Activated CD8-positive, alpha-beta memory T cell treated with anti-CD3 and anti-CD28 coated beads, Interleukin-2, amount 50 U/mL, for 24 hours (primary cell): ENCODE data around the gene PLXNA4.

Experiments used
- DNase-seq: peaks from one replicate; pipeline ENCODE4 v3.0.0-alpha.2; 2020; ENCODE audit errors: extremely low read depth

PLXNA4 gene

DNA sequence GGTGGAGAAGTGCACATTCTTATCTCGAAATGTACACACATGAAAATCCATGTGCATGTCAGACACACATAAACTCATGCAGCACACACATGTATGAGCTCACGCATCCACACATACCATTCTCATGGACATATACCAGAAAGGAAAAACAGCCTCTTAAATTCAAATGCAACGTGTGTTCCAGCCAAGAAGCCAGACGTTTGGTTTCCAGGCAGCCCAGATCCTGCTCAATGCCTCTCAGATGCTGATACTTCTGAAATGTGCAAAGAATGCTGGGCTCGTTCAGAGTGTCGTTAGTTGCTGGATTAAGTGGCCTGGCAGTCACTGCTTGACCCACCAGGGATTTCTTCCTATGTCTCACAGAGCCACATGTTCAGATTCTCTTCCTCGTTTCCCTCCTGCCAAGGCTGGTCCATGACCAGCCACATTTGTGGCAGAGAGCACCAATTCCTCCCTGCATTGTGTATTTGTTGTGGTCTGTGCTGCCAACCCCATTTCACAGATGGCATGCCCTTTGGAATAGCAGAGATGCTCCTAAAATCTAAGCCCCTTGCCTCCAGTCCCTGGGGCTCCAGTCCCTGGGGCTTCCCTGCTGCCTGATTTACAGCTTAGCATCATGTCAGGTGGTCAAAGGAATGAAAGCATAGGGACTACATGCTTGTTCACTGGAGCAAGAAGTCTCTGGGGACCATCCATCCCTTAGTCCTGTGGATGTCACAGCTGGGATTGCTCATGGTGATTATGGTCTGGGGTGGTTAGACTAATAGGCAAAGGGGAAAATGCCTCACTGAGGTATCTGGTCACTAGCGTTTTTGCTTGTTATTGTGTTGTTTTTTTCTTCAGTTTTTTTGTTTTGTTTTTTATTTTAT lies 426.6 kb downstream of the PLXNA4 start:
- DNase-seq: no peak

DNA sequence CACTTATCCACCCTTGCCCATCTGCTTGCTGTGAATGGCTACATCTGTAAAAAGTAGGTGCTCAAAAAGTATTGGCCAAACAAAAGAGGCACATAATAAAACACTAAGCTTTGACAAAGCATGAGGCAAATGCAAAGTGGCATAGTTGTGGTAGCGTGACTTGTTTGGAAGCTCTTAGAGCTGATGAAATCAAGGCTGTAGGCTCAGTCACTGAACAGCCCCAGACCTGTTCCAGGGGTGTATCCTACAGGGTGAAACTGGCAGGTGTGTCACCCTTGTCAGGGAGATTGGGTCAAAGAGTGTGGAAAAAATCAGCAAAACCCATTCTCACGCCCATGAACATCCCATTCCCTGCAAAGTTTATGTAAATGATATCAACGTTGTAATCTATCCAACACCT lies 427.4 kb downstream of the PLXNA4 start:
- DNase-seq: no peak

DNA sequence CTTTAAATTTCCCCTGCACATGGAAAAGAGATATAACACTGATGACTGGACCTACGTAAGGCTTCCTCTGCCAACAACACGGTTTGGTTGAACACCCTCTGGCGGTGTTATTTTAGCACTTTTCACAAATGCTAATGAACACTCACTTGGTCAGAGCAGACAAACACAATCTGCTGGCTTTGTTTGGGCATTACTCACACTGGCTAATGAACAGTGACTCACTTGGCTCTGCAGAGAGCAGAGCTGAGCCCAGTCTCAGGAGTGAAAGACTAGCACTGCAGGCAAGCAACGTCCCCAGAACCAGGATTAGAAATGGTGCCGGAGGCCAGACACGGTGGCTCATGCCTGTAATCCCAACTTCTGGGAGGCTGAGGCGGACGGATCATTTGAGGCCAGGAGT lies 430.8 kb downstream of the PLXNA4 start:
- no peak for DNase-seq

DNA sequence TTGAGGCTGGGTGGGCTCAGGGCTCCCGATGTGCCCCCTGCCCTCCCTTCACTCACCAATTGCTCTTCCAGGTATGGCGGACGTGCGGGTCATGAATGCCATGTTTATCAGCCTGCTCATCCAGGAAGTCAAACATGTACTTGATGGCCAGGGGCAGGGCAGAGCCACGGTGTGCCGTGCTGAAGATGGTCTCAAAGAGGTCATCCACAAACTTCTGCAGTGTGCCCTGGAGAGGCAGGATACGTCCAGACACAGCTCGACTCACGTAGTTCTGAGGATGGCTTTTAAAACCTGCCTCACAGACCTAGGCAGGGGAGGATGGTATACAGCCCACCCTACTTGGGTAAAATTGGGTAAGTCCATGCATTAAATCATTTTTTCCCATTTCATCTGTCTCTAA lies 431.2 kb downstream of the PLXNA4 start:
- DNase-seq: no peak

DNA sequence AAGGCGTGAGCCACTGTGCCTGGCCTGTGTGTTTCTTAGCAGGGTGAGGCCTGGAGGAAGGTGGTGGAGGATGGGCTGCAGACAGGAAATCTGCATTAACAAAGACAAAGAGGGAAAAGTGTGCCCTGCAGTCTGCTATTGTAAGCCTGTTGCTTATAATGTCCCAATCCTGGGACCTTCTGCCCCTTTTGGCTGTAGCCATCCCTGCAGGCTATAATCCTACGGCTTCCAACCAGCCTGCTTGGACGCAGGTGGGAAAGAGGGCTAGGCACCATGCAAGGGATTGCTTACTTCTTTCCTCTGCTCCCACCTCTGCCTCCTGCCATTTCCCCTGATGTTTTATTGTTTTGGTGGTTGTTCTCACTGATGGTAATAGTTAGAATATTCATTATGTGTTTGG lies 434.3 kb downstream of the PLXNA4 start:
- no peak for DNase-seq

DNA sequence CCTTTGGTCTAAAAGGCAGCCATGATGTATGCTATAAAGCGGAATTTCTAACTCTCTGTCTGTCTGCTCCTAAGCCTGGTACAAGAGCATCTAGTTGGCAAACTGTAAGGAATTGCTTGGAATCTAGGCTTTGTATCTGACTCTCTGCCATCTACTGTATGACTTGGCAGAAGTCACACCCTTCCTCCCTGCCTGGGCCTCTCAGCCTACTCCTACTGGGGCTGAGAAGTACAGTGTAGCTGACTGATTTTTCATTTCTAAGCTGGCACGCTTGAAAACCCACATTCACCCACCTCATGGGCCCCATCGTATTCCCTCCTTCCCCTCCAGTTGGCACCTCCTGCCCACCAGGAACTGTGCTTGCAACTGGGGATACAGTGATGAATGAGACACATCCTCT lies 435.2 kb downstream of the PLXNA4 start:
- no peak for DNase-seq

DNA sequence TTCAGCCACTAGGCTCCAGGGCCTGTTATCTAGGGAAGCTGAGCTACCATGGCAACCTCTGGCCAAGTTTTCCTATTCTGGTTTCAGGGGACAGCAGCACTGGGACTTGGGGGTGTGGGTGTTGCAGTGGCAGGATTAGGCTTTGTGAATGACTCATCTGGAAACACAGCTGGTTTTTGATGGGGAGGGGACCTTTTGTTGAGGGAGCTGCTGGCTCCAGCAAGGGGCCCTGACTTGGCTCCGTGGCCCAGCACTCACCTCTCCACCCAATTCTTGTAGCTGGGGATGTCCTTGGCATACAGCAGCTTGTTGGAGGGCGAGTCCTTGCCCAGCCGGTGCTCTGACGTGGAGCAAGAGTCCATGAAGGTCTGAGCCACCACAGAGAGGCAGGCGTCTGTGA lies 435.9 kb downstream of the PLXNA4 start:
- no peak for DNase-seq

DNA sequence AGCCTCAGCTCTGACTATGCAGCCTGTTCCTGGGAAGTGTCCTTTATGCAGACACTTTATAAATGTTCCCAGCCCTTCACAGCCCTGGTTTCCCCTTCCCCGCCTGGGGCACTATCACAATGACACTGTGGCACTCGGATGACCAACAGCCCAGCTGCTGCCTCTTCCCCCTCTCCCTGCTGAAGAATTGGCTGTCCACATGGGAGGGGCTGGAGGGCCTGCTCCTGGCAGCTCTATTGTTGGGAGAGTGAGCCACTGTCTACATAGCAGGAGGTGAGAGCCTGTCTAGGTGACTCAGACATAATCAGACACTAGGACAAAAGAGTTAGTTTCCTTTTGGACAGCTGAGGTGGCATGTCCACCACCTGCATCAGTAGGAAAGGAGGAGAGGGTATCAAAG lies 437.5 kb downstream of the PLXNA4 start:
- no peak for DNase-seq

DNA sequence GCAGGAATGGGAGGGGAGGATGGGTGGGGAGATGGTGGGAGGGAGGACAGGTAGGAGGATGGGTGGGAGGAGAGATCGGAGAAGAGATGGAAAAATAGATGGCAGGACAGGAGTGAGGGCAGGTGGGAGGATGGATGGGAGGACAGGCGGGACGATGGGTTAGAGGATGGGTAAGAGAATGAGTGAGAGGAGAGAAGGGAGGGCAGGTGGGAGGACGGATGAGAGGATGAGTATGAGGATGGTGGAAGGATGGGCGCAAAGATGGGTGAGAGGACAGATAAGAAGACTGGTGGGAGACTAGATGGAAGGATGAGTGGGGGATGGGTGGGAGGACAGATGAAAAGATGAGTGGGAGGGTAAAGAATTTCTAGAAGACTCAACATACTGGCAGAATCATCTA lies 438.6 kb downstream of the PLXNA4 start:
- no peak for DNase-seq

DNA sequence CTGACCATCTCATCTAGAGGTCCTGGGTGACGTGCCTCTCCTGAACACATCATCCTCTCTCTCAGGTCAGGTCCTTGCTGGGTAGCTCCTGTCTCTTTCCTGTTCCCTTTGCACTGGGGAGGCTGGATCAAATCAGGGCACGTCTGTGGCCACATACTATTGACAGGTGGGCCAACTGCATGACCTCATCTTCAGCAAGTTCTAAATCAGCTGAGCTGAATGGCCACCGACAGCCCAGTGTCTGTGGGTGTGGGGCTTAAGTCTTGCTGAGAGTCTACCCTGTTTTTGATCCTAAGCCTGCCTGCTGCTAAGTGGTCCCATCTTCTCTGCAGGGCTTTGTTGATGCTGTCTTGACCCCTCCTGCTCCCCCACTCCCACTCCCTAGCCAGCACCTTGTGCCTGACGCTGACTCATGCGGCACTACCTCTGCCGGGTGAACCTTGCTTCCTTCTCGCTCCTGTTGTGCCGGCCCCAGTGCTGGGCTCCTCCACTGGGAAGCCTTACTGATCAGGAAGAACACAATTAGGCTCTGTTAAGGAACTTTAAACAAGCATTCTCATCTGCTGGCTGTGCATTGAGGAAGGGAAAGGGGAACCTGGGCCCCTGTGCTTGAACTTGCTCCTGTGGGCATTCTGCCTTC lies 440.4 kb downstream of the PLXNA4 start:
- DNase-seq: no peak

DNA sequence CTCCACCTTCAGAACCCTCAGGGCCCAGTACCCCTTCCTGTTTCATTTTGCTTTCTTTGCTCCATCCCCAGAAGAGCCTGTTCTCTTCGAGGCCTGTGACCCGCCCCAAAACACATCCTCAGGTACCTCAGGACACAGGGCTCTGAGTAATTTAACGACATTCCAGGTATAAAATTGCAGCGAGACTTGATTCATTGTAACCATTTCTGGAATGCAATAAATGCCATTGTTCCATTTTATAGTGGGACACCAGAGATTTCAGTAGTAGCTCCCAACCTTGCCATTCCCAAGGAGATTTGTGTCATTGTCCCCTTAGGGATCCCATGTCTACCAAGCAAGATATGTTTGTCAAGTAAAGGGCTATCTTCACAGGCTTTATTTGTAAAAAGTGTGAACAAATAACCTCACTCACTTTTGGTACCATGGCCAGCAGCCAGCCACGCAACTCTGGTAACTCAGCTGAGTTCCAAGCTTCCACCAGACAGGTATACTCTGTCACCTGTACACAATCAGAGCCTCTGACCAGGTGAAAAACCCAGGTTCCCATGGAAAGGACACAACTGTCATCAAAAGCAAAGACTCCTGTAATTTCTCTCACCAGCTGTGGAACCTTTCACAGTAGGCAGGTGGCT lies 441.3 kb downstream of the PLXNA4 start:
- no peak for DNase-seq

DNA sequence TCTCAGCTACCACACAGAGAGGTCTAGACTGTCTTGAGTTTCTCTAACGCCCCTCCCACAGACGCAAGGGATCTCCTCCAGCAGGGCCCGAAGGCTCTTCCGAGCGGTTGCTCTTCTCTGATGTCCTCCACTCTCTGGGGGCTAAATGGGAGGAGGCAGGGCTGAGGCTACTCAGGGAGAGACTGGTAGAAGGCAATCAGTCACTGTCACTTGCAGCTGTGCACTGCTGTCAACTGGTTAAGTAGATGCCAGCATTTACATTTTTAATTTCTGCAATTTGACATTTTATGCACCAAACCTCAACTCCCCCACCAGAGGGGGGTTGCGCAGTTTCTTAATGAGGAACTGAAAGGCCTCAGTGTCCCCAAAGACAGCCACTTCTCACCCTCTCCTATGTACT lies 442.8 kb downstream of the PLXNA4 start:
- no peak for DNase-seq

DNA sequence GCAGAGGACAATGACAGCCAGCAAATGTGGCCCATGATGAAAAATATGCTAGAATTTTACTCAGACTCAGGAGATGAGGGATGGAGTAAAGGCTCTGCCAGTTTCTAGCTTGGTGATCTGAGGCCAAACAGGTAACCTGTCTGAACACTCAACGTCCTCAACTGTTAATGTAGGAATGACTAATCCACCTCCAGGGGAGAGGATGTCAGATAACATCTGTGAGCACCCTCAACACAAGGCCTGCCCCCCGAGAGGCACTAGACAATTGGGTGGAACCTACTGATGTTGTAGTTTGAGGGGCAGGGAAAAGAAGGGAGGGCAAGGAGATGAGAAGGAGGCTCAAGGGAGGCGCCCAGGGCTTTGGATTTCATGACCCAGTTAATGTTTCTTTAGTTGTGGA lies 445.1 kb downstream of the PLXNA4 start:
- DNase-seq: no peak

DNA sequence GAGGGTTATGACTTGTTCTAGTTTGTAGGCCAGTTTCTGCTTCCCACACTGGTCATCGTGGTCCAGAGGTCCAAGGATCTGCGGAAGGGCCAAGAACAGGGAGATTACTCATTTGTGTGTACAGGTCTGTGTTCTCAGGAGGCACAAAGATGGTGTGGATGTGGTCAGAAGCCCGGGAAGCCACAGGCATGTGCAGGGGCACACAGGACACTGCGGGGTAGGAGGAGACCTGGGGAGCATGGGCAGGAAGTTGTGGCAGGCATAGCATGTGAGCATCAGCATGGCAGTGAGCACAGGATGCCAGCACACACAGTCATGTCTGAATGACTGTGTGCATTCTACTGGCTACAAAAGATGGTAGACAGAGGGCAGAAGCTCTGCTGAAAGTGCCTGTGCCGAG lies 445.8 kb downstream of the PLXNA4 start:
- no peak for DNase-seq

DNA sequence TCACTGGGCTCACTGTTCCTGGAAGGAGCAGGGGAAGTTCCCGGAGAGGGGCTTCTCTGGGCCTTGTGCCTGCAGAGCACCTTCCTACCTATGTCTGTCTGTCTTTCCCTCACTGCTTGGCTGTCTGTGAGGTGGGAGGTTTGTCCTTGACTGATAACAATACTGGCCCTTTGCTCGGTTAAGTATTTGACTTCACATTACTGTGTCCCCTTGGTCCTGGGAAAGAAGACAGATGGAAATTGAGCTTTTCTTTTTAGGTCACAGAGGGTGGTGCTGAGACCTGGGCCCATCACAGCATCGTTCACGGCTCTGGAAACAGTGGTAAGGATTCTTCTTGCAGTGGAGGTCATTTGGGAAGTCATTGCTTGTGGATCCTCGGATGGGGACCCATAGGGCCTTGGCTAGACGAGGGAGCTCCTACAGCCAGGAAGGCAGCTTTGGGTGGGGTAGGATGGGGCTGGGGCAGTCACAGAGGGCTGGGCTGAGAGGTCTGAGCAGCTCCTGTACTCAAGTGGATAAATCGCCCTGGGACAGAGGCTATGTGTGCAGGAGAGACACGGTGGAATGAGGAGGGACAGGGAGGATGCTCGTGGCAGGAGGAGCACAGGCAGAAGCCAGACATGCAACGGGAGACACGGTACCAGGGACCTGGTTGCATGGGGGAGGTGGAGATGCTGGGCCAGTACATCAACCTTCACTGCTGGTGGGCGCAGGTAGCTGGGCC lies 450.2 kb downstream of the PLXNA4 start:
- no peak for DNase-seq

DNA sequence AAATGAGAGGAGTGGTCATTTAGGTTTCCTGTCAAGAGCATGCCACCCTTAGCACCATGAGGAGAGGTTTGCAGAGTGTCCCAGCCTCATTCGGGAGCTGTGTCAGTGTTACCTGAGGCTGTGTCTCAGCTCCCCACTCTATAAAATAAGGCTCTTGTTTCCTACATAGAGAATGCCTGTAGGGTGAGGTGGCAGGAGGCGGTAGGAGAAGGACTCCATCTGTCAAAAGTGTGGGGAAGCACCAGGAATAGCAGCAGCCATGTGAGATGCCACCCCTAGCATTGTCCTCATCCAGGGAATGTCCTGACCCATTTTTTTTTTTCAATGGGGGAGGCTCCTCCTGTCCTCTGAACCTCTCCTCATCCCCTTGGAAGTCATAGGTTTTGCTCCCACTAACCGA lies 451.2 kb downstream of the PLXNA4 start:
- DNase-seq: no peak

DNA sequence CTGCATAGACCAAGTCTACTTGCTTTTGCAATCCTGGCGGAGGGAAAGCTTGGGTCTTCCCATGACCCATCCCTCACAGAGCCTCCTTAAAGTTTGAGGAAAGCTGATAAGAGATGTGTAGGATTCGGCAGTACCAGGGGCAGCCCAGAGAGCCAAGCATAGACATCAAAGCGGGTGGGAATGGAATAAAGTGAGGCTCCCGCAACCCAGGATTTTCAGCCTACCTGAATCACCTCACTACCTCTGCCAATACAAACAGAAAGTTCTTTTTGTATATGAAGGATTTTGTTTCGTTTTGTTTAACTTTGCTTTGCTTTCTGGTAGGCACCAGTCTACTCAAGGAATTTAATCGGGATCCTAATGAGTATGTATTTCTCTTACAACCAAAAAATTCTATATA lies 451.7 kb downstream of the PLXNA4 start:
- DNase-seq: no peak

DNA sequence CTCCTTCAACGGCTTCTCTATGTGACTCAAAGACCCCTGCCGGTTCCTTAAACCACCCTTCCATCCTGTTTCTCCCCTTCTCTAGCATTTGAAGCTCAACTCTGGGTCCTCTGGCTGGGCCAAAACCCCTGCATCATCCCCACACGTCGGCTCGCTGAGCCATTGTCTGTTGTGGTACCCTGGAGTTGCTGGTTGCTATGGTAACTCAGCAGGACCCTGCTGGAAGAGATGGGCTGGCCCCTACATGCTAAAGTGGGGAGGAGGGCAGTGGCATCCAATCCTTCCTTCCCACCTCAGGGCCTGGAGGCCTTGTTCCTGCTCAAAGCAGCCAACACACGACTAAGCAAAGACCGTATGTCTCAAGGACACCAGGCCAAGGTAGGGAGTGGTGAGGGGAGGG lies 452.5 kb downstream of the PLXNA4 start:
- DNase-seq: no peak

DNA sequence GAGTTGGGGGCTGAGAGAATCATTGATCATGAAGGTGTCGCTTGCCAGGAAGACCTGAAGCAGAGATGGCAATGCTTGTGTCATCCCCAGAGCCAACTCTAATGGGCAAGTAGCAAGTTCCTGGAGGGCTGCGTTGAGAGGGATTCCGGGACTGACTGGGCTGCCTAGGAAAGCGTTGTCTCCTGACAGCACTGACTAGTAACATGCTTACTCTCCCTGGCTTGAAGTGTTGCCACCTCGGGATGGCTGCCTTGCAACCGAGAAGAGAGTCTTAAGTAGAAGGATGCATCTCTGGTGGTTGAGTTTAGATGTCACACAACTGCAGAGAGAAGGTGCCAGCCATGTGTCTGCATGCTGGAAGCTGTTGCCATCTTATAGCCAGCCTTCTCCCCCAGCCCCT lies 453.4 kb downstream of the PLXNA4 start:
- DNase-seq: no peak

DNA sequence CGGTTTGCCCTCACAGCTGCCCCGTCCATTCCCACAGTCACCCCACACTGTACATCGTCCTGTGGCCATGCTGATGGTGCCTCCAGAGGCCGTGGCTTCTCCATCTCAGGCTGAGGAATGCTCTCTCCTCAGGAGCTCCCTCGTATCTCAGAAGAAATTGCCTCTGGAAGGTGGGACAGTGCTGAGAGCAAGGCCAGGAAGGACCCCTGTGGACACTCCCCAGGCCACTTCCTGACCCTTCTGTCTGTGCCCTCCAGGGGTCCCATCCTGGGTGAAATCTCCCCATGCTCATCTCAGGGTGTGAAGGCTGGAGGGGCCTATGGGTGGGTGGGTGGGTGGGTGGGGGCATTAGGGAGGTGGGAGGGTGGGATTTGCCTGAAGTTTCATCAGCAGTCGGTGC lies 454.3 kb downstream of the PLXNA4 start:
- no peak for DNase-seq

DNA sequence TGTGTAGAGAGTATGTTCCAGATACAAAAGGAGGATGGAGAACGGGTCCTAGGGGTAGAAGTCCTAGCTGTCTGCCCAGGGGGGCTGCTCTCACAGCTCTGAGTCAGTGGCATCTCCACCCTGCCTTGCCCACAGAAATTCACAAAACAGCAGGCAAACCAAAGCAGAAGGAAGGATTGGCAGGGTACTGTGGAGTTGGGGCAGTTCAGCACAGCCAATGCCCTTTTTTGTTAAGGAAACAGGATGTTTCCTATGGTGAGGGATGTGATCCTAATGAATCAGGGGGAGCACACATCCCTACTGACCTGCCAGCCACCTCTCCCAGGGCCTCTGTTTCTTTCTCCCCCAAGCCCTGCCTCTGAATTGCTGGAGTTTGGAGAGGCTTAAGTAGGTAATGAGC lies 457.6 kb downstream of the PLXNA4 start:
- no peak for DNase-seq

DNA sequence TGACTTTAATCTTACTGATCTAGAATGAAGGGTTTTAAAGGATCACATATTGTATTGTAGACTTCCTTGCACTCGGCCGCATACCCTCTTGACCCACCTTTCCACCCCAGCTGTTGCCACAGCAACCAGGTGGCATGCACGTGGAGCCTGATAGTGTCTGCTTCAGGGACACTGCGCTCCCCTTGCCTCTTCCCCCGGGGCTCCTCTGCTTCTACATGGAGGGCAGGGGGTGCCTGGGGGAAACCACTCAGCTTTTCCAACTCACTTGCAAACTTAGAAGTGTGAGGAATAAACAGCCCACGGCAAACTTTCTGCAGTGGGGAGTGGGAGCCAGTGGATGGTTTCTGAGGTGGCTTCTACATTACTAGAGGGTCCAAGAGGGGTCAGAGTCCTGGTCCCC lies 458.6 kb downstream of the PLXNA4 start:
- no peak for DNase-seq

DNA sequence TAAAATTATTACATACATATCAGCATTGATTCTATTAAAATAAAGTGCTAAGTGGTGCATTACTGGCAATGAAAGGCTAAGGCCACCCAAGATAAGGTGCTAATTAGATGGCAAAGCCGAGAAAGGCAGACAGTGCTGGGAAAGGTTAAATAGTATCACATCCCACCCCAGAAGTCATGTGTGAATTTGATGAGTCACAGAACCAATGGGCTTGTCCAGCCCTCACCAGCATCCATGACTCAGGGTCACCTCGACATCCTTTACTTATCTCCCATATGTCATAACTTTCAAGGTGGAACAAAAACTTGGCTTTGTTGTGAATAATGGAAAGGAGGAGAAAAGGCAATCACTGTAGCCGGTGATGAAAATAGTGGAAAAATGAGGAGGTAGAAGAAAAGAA lies 459.1 kb downstream of the PLXNA4 start:
- no peak for DNase-seq
